ENCODE results near the gene NUTM2F. TPM values are rescaled to one million over a fixed set of nuclear protein-coding genes. Genes with fewer than 3 reads are reported as not detected.

Gene NUTM2F
- total and polyA plus RNA-seq, 8 donors, result 0.10 to 0.11 (median 0.10) TPM; not detected in 5

- no peaks in the 10 kb centered on the region for H3K4me1 ChIP-seq
- intact Hi-C loops (cut with DNase I), result no loop called here
- H3K27me3 ChIP-seq, result no peaks in the 10 kb centered on the region
- H3K36me3 ChIP-seq, result peaks cover 0 to 55% of the 10 kb centered on the region in 2 donors
- no peak overlapping the region for H3K27ac ChIP-seq
- TF ChIP-seq CTCF (IDR thresholded peaks at IDR 0.05), result no peak
- DNase-seq, result no peak
- no peaks in the 10 kb centered on the region for H3K9me3 ChIP-seq
- no peak for ATAC-seq
- no peak overlapping the region for H3K4me3 ChIP-seq
Observed at GRCh38 chr9:94289691-94290090, 38.8 kb downstream of the NUTM2F start.

GRCh38 chr9:94287877-94288513 lies 40.4 kb downstream of the NUTM2F start:
- Histone ChIP-seq H3K27ac (no peak overlapping the region), H3K4me1 (no peaks in the 10 kb centered on the region), H3K9me3 (no peaks in the 10 kb centered on the region), H3K27me3 (no peaks in the 10 kb centered on the region), H3K36me3 (peaks cover 0 to 50% of the 10 kb centered on the region in 2 donors), H3K4me3 (no peak overlapping the region)
- ATAC-seq (no peak), DNase-seq (no peak)
- intact Hi-C loops (cut with DNase I), result no loop called here
- TF ChIP-seq CTCF (IDR thresholded peaks at IDR 0.05), result no peak

GRCh38 chr9:94286116-94286515 lies 42.3 kb downstream of the NUTM2F start:
- Histone ChIP-seq H3K27me3 (no peaks in the 10 kb centered on the region), H3K36me3 (peaks cover 0 to 65% of the 10 kb centered on the region in 2 donors), H3K4me1 (no peaks in the 10 kb centered on the region), H3K27ac (no peak overlapping the region), H3K9me3 (no peaks in the 10 kb centered on the region), H3K4me3 (no peak overlapping the region)
- TF ChIP-seq CTCF (IDR thresholded peaks at IDR 0.05), result no peak
- intact Hi-C loops (cut with DNase I), result no loop called here
- ATAC-seq (no peak), DNase-seq (no peak)

GRCh38 chr9:94281101-94281500 lies 47.3 kb downstream of the NUTM2F start:
- Histone ChIP-seq H3K4me1 (peaks cover 0 to 5% of the 10 kb centered on the region in 2 donors), H3K27me3 (no peaks in the 10 kb centered on the region), H3K27ac (no peak overlapping the region), H3K9me3 (peaks cover 0 to 18% of the 10 kb centered on the region in 2 donors), H3K36me3 (peaks cover 0 to 63% of the 10 kb centered on the region in 2 donors), H3K4me3 (no peak overlapping the region)
- TF ChIP-seq CTCF (IDR thresholded peaks at IDR 0.05), result no peak
- ATAC-seq (no peak), DNase-seq (no peak)
- intact Hi-C loops (cut with DNase I), result no loop called here

- intact Hi-C loops (cut with DNase I), result no loop called here
- H3K4me3 ChIP-seq, result no peak overlapping the region
- no peak overlapping the region for H3K27ac ChIP-seq
- TF ChIP-seq CTCF (IDR thresholded peaks at IDR 0.05), result no peak
- peaks cover 0 to 59% of the 10 kb centered on the region in 2 donors for H3K36me3 ChIP-seq
- no peaks in the 10 kb centered on the region for H3K27me3 ChIP-seq
- DNase-seq (no peak), ATAC-seq (no peak)
- H3K9me3 ChIP-seq, result peaks cover 0 to 18% of the 10 kb centered on the region in 2 donors
- peaks cover 0 to 5% of the 10 kb centered on the region in 2 donors for H3K4me1 ChIP-seq
Observed at GRCh38 chr9:94280409-94280989, 47.9 kb downstream of the NUTM2F start.
